Measurements from ENCODE around the gene KCNN3.

Gene KCNN3

GRCh38 chr1:154745750-154746425, 124.2 kb downstream of the KCNN3 start:
- DNase-seq, result no peak

GRCh38 chr1:154745286-154745731, 124.8 kb downstream of the KCNN3 start:
- DNase-seq, result no peak

GRCh38 chr1:154744352-154745035, 125.6 kb downstream of the KCNN3 start:
- no peak for DNase-seq

- DNase-seq, result no peak
These were observed 126.5 kb downstream of the KCNN3 start for GRCh38 chr1:154743526-154744036.

GRCh38 chr1:154742606-154743005, 127.5 kb downstream of the KCNN3 start:
- no peak for DNase-seq

GRCh38 chr1:154741741-154742495, 128.2 kb downstream of the KCNN3 start:
- no peak for DNase-seq

GRCh38 chr1:154741327-154741726, 128.8 kb downstream of the KCNN3 start:
- DNase-seq, result no peak

- DNase-seq, result no peak
These were observed 130.4 kb downstream of the KCNN3 start for GRCh38 chr1:154739654-154740053.

- peak; percentile 79 for DNase-seq
These were observed 133.2 kb downstream of the KCNN3 start for GRCh38 chr1:154736841-154737240.

GRCh38 chr1:154735804-154736168, 134.3 kb downstream of the KCNN3 start:
- DNase-seq, result no peak

GRCh38 chr1:154735061-154735803, 134.8 kb downstream of the KCNN3 start:
- DNase-seq, result no peak

- DNase-seq, result no peak
These were observed 136.5 kb downstream of the KCNN3 start for GRCh38 chr1:154733621-154734020.

- DNase-seq, result peak; percentile 18
These were observed 139.0 kb downstream of the KCNN3 start for GRCh38 chr1:154730986-154731489.

- DNase-seq, result peak; percentile 47
These were observed 139.8 kb downstream of the KCNN3 start for GRCh38 chr1:154730259-154730658.

GRCh38 chr1:154729577-154729976, 140.5 kb downstream of the KCNN3 start:
- DNase-seq, result no peak

GRCh38 chr1:154729031-154729442, 141.0 kb downstream of the KCNN3 start:
- DNase-seq, result no peak

- no peak for DNase-seq
These were observed 143.0 kb downstream of the KCNN3 start for GRCh38 chr1:154726896-154727753.

- no peak for DNase-seq
These were observed 143.6 kb downstream of the KCNN3 start for GRCh38 chr1:154726443-154726842.

GRCh38 chr1:154725865-154726264, 144.2 kb downstream of the KCNN3 start:
- DNase-seq, result no peak

- DNase-seq, result no peak
These were observed 149.5 kb downstream of the KCNN3 start for GRCh38 chr1:154720328-154721297.
